ENCODE results near the gene DYRK1B.

DNA sequence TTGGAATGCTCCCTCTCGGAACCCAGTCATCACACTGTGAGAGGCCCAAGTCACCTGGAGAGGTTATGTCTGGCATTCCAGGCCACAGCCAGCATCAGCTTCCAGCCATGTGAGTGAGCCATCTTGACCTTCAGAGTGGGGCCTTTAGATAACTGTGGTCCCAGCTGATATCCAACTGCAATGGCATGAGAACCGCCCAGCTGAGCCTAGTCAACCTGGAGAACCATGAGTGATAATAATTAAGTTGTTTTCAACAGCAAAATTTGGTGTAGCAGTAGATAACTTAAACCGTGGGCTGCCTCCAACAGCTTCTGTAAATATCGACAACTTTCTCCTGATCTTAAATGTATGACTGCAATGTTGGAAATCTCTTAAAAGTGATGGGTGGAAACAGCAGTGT is 24.6 kb downstream of the DYRK1B start:
- TF ChIP-seq, protein P1, sequence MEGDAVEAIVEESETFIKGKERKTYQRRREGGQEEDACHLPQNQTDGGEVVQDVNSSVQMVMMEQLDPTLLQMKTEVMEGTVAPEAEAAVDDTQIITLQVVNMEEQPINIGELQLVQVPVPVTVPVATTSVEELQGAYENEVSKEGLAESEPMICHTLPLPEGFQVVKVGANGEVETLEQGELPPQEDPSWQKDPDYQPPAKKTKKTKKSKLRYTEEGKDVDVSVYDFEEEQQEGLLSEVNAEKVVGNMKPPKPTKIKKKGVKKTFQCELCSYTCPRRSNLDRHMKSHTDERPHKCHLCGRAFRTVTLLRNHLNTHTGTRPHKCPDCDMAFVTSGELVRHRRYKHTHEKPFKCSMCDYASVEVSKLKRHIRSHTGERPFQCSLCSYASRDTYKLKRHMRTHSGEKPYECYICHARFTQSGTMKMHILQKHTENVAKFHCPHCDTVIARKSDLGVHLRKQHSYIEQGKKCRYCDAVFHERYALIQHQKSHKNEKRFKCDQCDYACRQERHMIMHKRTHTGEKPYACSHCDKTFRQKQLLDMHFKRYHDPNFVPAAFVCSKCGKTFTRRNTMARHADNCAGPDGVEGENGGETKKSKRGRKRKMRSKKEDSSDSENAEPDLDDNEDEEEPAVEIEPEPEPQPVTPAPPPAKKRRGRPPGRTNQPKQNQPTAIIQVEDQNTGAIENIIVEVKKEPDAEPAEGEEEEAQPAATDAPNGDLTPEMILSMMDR (IDR thresholded peaks at IDR 0.05): no peak
- no peak for TF ChIP-seq POLR2A (IDR thresholded peaks at IDR 0.05)
